ENCODE results near the gene HEXD.
A peak's percentile ranks its signal among the peaks of the same experiment; 100 is the strongest.

Gene HEXD

GRCh38 chr17:82414548-82415281 lies 3.4 kb upstream of the HEXD start:
- peak; percentile 78 for TF ChIP-seq CTCF (conservative IDR thresholded peaks at IDR 0.05; ENCODE audit: low read depth, low read length)
- DNase-seq (ENCODE audit: low read depth), result peak; percentile 76
- H3K4me3 ChIP-seq (ENCODE audit: low read depth, low read length), result peak overlapping the region; percentile 27

GRCh38 chr17:82415336-82415735 lies 2.8 kb upstream of the HEXD start:
- TF ChIP-seq CTCF (conservative IDR thresholded peaks at IDR 0.05; ENCODE audit: low read depth, low read length), result no peak

GRCh38 chr17:82415786-82416185 lies 2.4 kb upstream of the HEXD start:
- no peak for DNase-seq (ENCODE audit: low read depth)
- TF ChIP-seq CTCF (conservative IDR thresholded peaks at IDR 0.05; ENCODE audit: low read depth, low read length), result no peak
- H3K4me3 ChIP-seq (ENCODE audit: low read depth, low read length), result no peak overlapping the region

More at GRCh38 chr17:82415336-82415735, 2.8 kb upstream of the HEXD start:
- no peak overlapping the region for H3K4me3 ChIP-seq (ENCODE audit: low read depth, low read length)
- DNase-seq (ENCODE audit: low read depth), result no peak

GRCh38 chr17:82416264-82416663 lies 1.9 kb upstream of the HEXD start:
- no peak for DNase-seq (ENCODE audit: low read depth)
- no peak overlapping the region for H3K4me3 ChIP-seq (ENCODE audit: low read depth, low read length)
- no peak for TF ChIP-seq CTCF (conservative IDR thresholded peaks at IDR 0.05; ENCODE audit: low read depth, low read length)

- peak; percentile 29 for TF ChIP-seq CTCF (conservative IDR thresholded peaks at IDR 0.05; ENCODE audit: low read depth, low read length)
- DNase-seq (ENCODE audit: low read depth), result no peak
- no peak overlapping the region for H3K4me3 ChIP-seq (ENCODE audit: low read depth, low read length)
These were observed 1.4 kb upstream of the HEXD start for GRCh38 chr17:82416771-82417170.

- peak overlapping the region; percentile 82 for H3K4me3 ChIP-seq (ENCODE audit: low read depth, low read length)
- no peak for TF ChIP-seq CTCF (conservative IDR thresholded peaks at IDR 0.05; ENCODE audit: low read depth, low read length)
- DNase-seq (ENCODE audit: low read depth), result no peak
These were observed 1.4 kb downstream of the HEXD start for GRCh38 chr17:82419540-82419939.

Data from choroid plexus epithelial cell (primary cell).